ENCODE measurements around the gene LRRC4B. TPM values are rescaled to one million over a fixed set of nuclear protein-coding genes. Genes with fewer than 3 reads are reported as not detected.
"Not testable (repeated sequence)": the region's sequence is repeated elsewhere in the genome, so short reads cannot be mapped to it uniquely, and the experiment has no call there.

LRRC4B gene
- total RNA-seq, 1 donor from 2014 or later: 5.2 TPM

- Histone ChIP-seq H3K4me3 (ENCODE audit: low read length in 3 of 3) (no peak overlapping the region), H3K36me3 (ENCODE audit: control insufficient read depth in 3 of 3, insufficient read depth in 3 of 3, low read length in 3 of 3) (no peaks in the 10 kb centered on the region), H3K9me3 (ENCODE audit: control insufficient read depth in 3 of 3, low read length in 3 of 3) (peaks cover 2 to 9% (median 3%) of the 10 kb centered on the region in 3 donors), H3K4me1 (ENCODE audit: control insufficient read depth in 3 of 3, insufficient read depth in 3 of 3, low read length in 3 of 3) (no peaks in the 10 kb centered on the region), H3K9ac (ENCODE audit: low read depth in 1 of 3, low read length in 3 of 3) (no peak overlapping the region), H3K27me3 (ENCODE audit: control insufficient read depth in 3 of 3, insufficient read depth in 3 of 3, low read length in 3 of 3) (peaks cover 15 to 30% (median 28%) of the 10 kb centered on the region in 3 donors), H3K27ac (ENCODE audit: low read depth, low read length) (no peak overlapping the region)
Measured at GRCh38 chr19:50531171-50531612, 37.0 kb downstream of the LRRC4B start.

GRCh38 chr19:50528052-50528451, 40.2 kb downstream of the LRRC4B start:
- peaks cover 15 to 30% (median 29%) of the 10 kb centered on the region in 3 donors for H3K27me3 ChIP-seq (ENCODE audit: control insufficient read depth in 3 of 3, insufficient read depth in 3 of 3, low read length in 3 of 3)
- H3K4me3 ChIP-seq (ENCODE audit: low read length in 3 of 3); H3K36me3 ChIP-seq (ENCODE audit: control insufficient read depth in 3 of 3, insufficient read depth in 3 of 3, low read length in 3 of 3); H3K9ac ChIP-seq (ENCODE audit: low read depth in 1 of 3, low read length in 3 of 3); H3K9me3 ChIP-seq (ENCODE audit: control insufficient read depth in 3 of 3, low read length in 3 of 3); H3K27ac ChIP-seq (ENCODE audit: low read depth, low read length); H3K4me1 ChIP-seq (ENCODE audit: control insufficient read depth in 3 of 3, insufficient read depth in 3 of 3, low read length in 3 of 3): not testable (repeated sequence)

GRCh38 chr19:50522881-50523280, 45.4 kb downstream of the LRRC4B start:
- Histone ChIP-seq H3K27me3 (ENCODE audit: control insufficient read depth in 3 of 3, insufficient read depth in 3 of 3, low read length in 3 of 3) (peaks cover 0 to 6% (median 3%) of the 10 kb centered on the region in 3 donors), H3K36me3 (ENCODE audit: control insufficient read depth in 3 of 3, insufficient read depth in 3 of 3, low read length in 3 of 3) (no peaks in the 10 kb centered on the region), H3K9me3 (ENCODE audit: control insufficient read depth in 3 of 3, low read length in 3 of 3) (no peaks in the 10 kb centered on the region), H3K4me1 (ENCODE audit: control insufficient read depth in 3 of 3, insufficient read depth in 3 of 3, low read length in 3 of 3) (no peaks in the 10 kb centered on the region), H3K4me3 (ENCODE audit: low read length in 3 of 3) (no peak overlapping the region), H3K27ac (ENCODE audit: low read depth, low read length) (no peak overlapping the region), H3K9ac (ENCODE audit: low read depth in 1 of 3, low read length in 3 of 3) (no peak overlapping the region)

- no peak overlapping the region for H3K9ac ChIP-seq (ENCODE audit: low read depth in 1 of 3, low read length in 3 of 3)
- H3K27ac ChIP-seq (ENCODE audit: low read depth, low read length): no peak overlapping the region
- H3K4me3 ChIP-seq (ENCODE audit: low read length in 3 of 3): no peak overlapping the region
- no peaks in the 10 kb centered on the region for H3K4me1 ChIP-seq (ENCODE audit: control insufficient read depth in 3 of 3, insufficient read depth in 3 of 3, low read length in 3 of 3)
- H3K36me3 ChIP-seq (ENCODE audit: control insufficient read depth in 3 of 3, insufficient read depth in 3 of 3, low read length in 3 of 3): no peaks in the 10 kb centered on the region
- H3K9me3 ChIP-seq (ENCODE audit: control insufficient read depth in 3 of 3, low read length in 3 of 3): no peaks in the 10 kb centered on the region
- peaks cover 0 to 6% (median 0%) of the 10 kb centered on the region in 3 donors for H3K27me3 ChIP-seq (ENCODE audit: control insufficient read depth in 3 of 3, insufficient read depth in 3 of 3, low read length in 3 of 3)
Measured at GRCh38 chr19:50520822-50521465, 47.3 kb downstream of the LRRC4B start.

- no peaks in the 10 kb centered on the region for H3K4me1 ChIP-seq (ENCODE audit: control insufficient read depth in 3 of 3, insufficient read depth in 3 of 3, low read length in 3 of 3)
- no peak overlapping the region for H3K9ac ChIP-seq (ENCODE audit: low read depth in 1 of 3, low read length in 3 of 3)
- no peak overlapping the region for H3K4me3 ChIP-seq (ENCODE audit: low read length in 3 of 3)
- H3K36me3 ChIP-seq (ENCODE audit: control insufficient read depth in 3 of 3, insufficient read depth in 3 of 3, low read length in 3 of 3): no peaks in the 10 kb centered on the region
- no peak overlapping the region for H3K27ac ChIP-seq (ENCODE audit: low read depth, low read length)
- H3K9me3 ChIP-seq (ENCODE audit: control insufficient read depth in 3 of 3, low read length in 3 of 3): no peaks in the 10 kb centered on the region
- H3K27me3 ChIP-seq (ENCODE audit: control insufficient read depth in 3 of 3, insufficient read depth in 3 of 3, low read length in 3 of 3): peaks cover 0 to 6% (median 0%) of the 10 kb centered on the region in 3 donors
Measured at GRCh38 chr19:50519006-50519575, 49.1 kb downstream of the LRRC4B start.

- no peak overlapping the region for H3K27ac ChIP-seq (ENCODE audit: low read depth, low read length)
- H3K27me3 ChIP-seq (ENCODE audit: control insufficient read depth in 3 of 3, insufficient read depth in 3 of 3, low read length in 3 of 3): peaks cover 0 to 6% (median 0%) of the 10 kb centered on the region in 3 donors
- H3K4me1 ChIP-seq (ENCODE audit: control insufficient read depth in 3 of 3, insufficient read depth in 3 of 3, low read length in 3 of 3): no peaks in the 10 kb centered on the region
- H3K9ac ChIP-seq (ENCODE audit: low read depth in 1 of 3, low read length in 3 of 3): no peak overlapping the region
- H3K36me3 ChIP-seq (ENCODE audit: control insufficient read depth in 3 of 3, insufficient read depth in 3 of 3, low read length in 3 of 3): no peaks in the 10 kb centered on the region
- no peak overlapping the region for H3K4me3 ChIP-seq (ENCODE audit: low read length in 3 of 3)
- H3K9me3 ChIP-seq (ENCODE audit: control insufficient read depth in 3 of 3, low read length in 3 of 3): no peaks in the 10 kb centered on the region
Measured at GRCh38 chr19:50518091-50519005, 49.9 kb downstream of the LRRC4B start.

GRCh38 chr19:50517704-50518075, 50.5 kb downstream of the LRRC4B start:
- Histone ChIP-seq H3K4me3 (ENCODE audit: low read length in 3 of 3) (no peak overlapping the region), H3K27me3 (ENCODE audit: control insufficient read depth in 3 of 3, insufficient read depth in 3 of 3, low read length in 3 of 3) (peaks cover 0 to 6% (median 0%) of the 10 kb centered on the region in 3 donors), H3K4me1 (ENCODE audit: control insufficient read depth in 3 of 3, insufficient read depth in 3 of 3, low read length in 3 of 3) (no peaks in the 10 kb centered on the region), H3K36me3 (ENCODE audit: control insufficient read depth in 3 of 3, insufficient read depth in 3 of 3, low read length in 3 of 3) (no peaks in the 10 kb centered on the region), H3K9me3 (ENCODE audit: control insufficient read depth in 3 of 3, low read length in 3 of 3) (no peaks in the 10 kb centered on the region), H3K27ac (ENCODE audit: low read depth, low read length) (no peak overlapping the region), H3K9ac (ENCODE audit: low read depth in 1 of 3, low read length in 3 of 3) (no peak overlapping the region)

- H3K4me3 ChIP-seq (ENCODE audit: low read length in 3 of 3): no peak overlapping the region
- no peaks in the 10 kb centered on the region for H3K9me3 ChIP-seq (ENCODE audit: control insufficient read depth in 3 of 3, low read length in 3 of 3)
- H3K36me3 ChIP-seq (ENCODE audit: control insufficient read depth in 3 of 3, insufficient read depth in 3 of 3, low read length in 3 of 3): no peaks in the 10 kb centered on the region
- H3K27me3 ChIP-seq (ENCODE audit: control insufficient read depth in 3 of 3, insufficient read depth in 3 of 3, low read length in 3 of 3): peaks cover 0 to 6% (median 0%) of the 10 kb centered on the region in 3 donors
- no peak overlapping the region for H3K9ac ChIP-seq (ENCODE audit: low read depth in 1 of 3, low read length in 3 of 3)
- H3K4me1 ChIP-seq (ENCODE audit: control insufficient read depth in 3 of 3, insufficient read depth in 3 of 3, low read length in 3 of 3): no peaks in the 10 kb centered on the region
- no peak overlapping the region for H3K27ac ChIP-seq (ENCODE audit: low read depth, low read length)
Measured at GRCh38 chr19:50516964-50517703, 51.1 kb downstream of the LRRC4B start.

- H3K9me3 ChIP-seq (ENCODE audit: control insufficient read depth in 3 of 3, low read length in 3 of 3): no peaks in the 10 kb centered on the region
- no peak overlapping the region for H3K4me3 ChIP-seq (ENCODE audit: low read length in 3 of 3)
- peaks cover 0 to 6% (median 0%) of the 10 kb centered on the region in 3 donors for H3K27me3 ChIP-seq (ENCODE audit: control insufficient read depth in 3 of 3, insufficient read depth in 3 of 3, low read length in 3 of 3)
- H3K36me3 ChIP-seq (ENCODE audit: control insufficient read depth in 3 of 3, insufficient read depth in 3 of 3, low read length in 3 of 3): no peaks in the 10 kb centered on the region
- peaks cover 0 to 3% (median 0%) of the 10 kb centered on the region in 3 donors for H3K4me1 ChIP-seq (ENCODE audit: control insufficient read depth in 3 of 3, insufficient read depth in 3 of 3, low read length in 3 of 3)
- H3K9ac ChIP-seq (ENCODE audit: low read depth in 1 of 3, low read length in 3 of 3): no peak overlapping the region
- no peak overlapping the region for H3K27ac ChIP-seq (ENCODE audit: low read depth, low read length)
Measured at GRCh38 chr19:50516456-50516855, 51.8 kb downstream of the LRRC4B start.
